H9 (cell line): Measurements from ENCODE around the gene PSMA2. TPM values are rescaled to one million over a fixed set of nuclear protein-coding genes. Genes with fewer than 3 reads are reported as not detected.

ENCODE experiments used
- DNase-seq: peaks from one replicate; pipeline ENCODE4 v3.0.0-alpha.2; 2017
- H2AFZ ChIP-seq: one replicate; pipeline ENCODE4 v1.6.1; 2013; ENCODE audit warnings: mild to moderate bottlenecking, low read length, control low read depth, moderate library complexity
- H2AK5ac ChIP-seq: 2 replicates; pipeline ENCODE4 v1.6.1; 2013; ENCODE audit warnings: low read length, control low read depth, mixed read lengths; ENCODE audit not compliant: insufficient read length
- H2BK120ac ChIP-seq: one replicate; pipeline ENCODE4 v1.6.1; 2013; ENCODE audit warnings: low read depth, mild to moderate bottlenecking, low read length, control low read depth, inconsistent platforms; ENCODE audit not compliant: poor library complexity, severe bottlenecking
- H2BK12ac ChIP-seq: 2 replicates; pipeline ENCODE4 v1.6.1; 2013; ENCODE audit warnings: low read length, control low read depth, mixed read lengths, low read depth; ENCODE audit not compliant: insufficient read length
- H2BK15ac ChIP-seq: 2 replicates; pipeline ENCODE4 v1.6.1; 2013; ENCODE audit warnings: low read depth, low read length, control low read depth
- H2BK20ac ChIP-seq: one replicate; pipeline ENCODE4 v1.6.1; 2013; ENCODE audit warnings: low read depth, mild to moderate bottlenecking, low read length, control low read depth, inconsistent platforms; ENCODE audit not compliant: poor library complexity, severe bottlenecking
- H2BK5ac ChIP-seq: 2 replicates; pipeline ENCODE4 v1.6.1; 2013; ENCODE audit warnings: low read length, control low read depth, mixed read lengths; ENCODE audit not compliant: insufficient read length
- H3K14ac ChIP-seq: 2 replicates; pipeline ENCODE4 v1.6.1; 2013; ENCODE audit warnings: low read length, control low read depth; ENCODE audit not compliant: insufficient read depth
- H3K18ac ChIP-seq: 2 replicates; pipeline ENCODE4 v1.6.1; 2013; ENCODE audit warnings: low read depth, mild to moderate bottlenecking, mixed read lengths, low read length, control low read depth; ENCODE audit not compliant: insufficient read length
- H3K23ac ChIP-seq: 2 replicates; pipeline ENCODE4 v1.6.1; 2013; ENCODE audit warnings: low read length, control low read depth, mixed read lengths, low read depth; ENCODE audit not compliant: insufficient read length
- H3K23me2 ChIP-seq: 2 replicates; pipeline ENCODE4 v1.6.1; 2013; ENCODE audit warnings: low read depth, mild to moderate bottlenecking, mixed read lengths, low read length, control low read depth; ENCODE audit not compliant: insufficient read length, poor library complexity, severe bottlenecking
- H3K27ac ChIP-seq: 2 replicates; pipeline ENCODE4 v1.5.1; 2013; ENCODE audit warnings: low read length, control low read depth, mixed read lengths, low read depth; ENCODE audit not compliant: insufficient read length
- H3K27me3 ChIP-seq: 2 replicates; pipeline ENCODE4 v1.6.1; 2013; ENCODE audit warnings: low read length, control low read depth, inconsistent platforms; ENCODE audit not compliant: insufficient read depth
- H3K4ac ChIP-seq: 2 replicates; pipeline ENCODE4 v1.6.1; 2013; ENCODE audit warnings: low read depth, mild to moderate bottlenecking, control low read depth, inconsistent platforms, low read length, moderate library complexity
- H3K4me1 ChIP-seq: 2 replicates; pipeline ENCODE4 v1.6.1; 2013; ENCODE audit warnings: low read length, control low read depth, inconsistent platforms; ENCODE audit not compliant: insufficient read depth
- H3K4me2 ChIP-seq: 2 replicates; pipeline ENCODE4 v1.6.1; 2013; ENCODE audit warnings: low read length, control low read depth, mixed read lengths; ENCODE audit not compliant: insufficient read length, insufficient read depth
- H3K56ac ChIP-seq: 2 replicates; pipeline ENCODE4 v1.6.1; 2013; ENCODE audit warnings: low read depth, mild to moderate bottlenecking, mixed read lengths, low read length, control low read depth; ENCODE audit not compliant: insufficient read length
- H3K79me1 ChIP-seq: 2 replicates; pipeline ENCODE4 v1.6.1; 2013; ENCODE audit warnings: low read depth, mild to moderate bottlenecking, moderate library complexity, low read length, control low read depth, inconsistent platforms; ENCODE audit not compliant: insufficient read depth, poor library complexity, severe bottlenecking
- H3K79me2 ChIP-seq: 2 replicates; pipeline ENCODE4 v1.6.1; 2013; ENCODE audit warnings: low read length, control low read depth, inconsistent platforms; ENCODE audit not compliant: insufficient read depth
- H3K9ac ChIP-seq: 2 replicates; pipeline ENCODE4 v1.6.1; 2013; ENCODE audit warnings: low read length, control low read depth, mixed read lengths; ENCODE audit not compliant: insufficient read length; ENCODE audit errors: extremely low read depth
- H3K9me3 ChIP-seq: one replicate; pipeline ENCODE4 v1.6.1; 2013; ENCODE audit warnings: low read depth, low read length, inconsistent platforms; ENCODE audit not compliant: control insufficient read depth
- H3T11ph ChIP-seq: one replicate; pipeline ENCODE4 v1.6.1; 2013; ENCODE audit warnings: mild to moderate bottlenecking, low read length, control low read depth, inconsistent platforms
- H4K20me1 ChIP-seq: one replicate; pipeline ENCODE4 v1.6.1; 2013; ENCODE audit not compliant: control insufficient read depth, insufficient read length, insufficient read depth
- H4K5ac ChIP-seq: 2 replicates; pipeline ENCODE4 v1.6.1; 2013; ENCODE audit warnings: low read depth, mild to moderate bottlenecking, mixed read lengths, low read length, control low read depth; ENCODE audit not compliant: insufficient read length
- H4K8ac ChIP-seq: replicated peaks from 2 replicates; pipeline ENCODE4 v1.6.1; 2013; ENCODE audit warnings: low read length, control low read depth, mixed read lengths, low read depth; ENCODE audit not compliant: insufficient read length
- H4K91ac ChIP-seq: 2 replicates; pipeline ENCODE4 v1.6.1; 2013; ENCODE audit warnings: low read depth, mild to moderate bottlenecking, moderate library complexity, mixed read lengths, low read length, control low read depth; ENCODE audit not compliant: insufficient read length
- H3K27ac Mint-ChIP-seq, 3 experiments: 2 replicates in 2 of 3; 3 replicates in 1 of 3; pipeline ENCODE4 v1.8.0; 2020 to 2021; ENCODE audit warnings: mixed read lengths in 3 of 3, mild to moderate bottlenecking in 1 of 3, moderate library complexity in 1 of 3
- H3K27me3 Mint-ChIP-seq: 2 replicates; pipeline ENCODE4 v1.8.0; 2021; ENCODE audit warnings: low read depth, mild to moderate bottlenecking, moderate library complexity, mixed read lengths
- H3K36me3 Mint-ChIP-seq, 3 experiments: 2 replicates in 2 of 3; 3 replicates in 1 of 3; pipeline ENCODE4 v1.8.0; 2020 to 2021; ENCODE audit warnings: low read depth in 3 of 3, mixed read lengths in 3 of 3; ENCODE audit not compliant: insufficient read depth in 1 of 3
- H3K4me1 Mint-ChIP-seq, 2 experiments: 2 replicates each; pipeline ENCODE4 v1.8.0; 2020; ENCODE audit warnings: mixed read lengths in 2 of 2
- H3K4me3 Mint-ChIP-seq, 2 experiments: 2 replicates in 1 of 2; 3 replicates in 1 of 2; pipeline ENCODE4 v1.8.0; 2020 to 2021; ENCODE audit warnings: mild to moderate bottlenecking in 2 of 2, mixed read lengths in 2 of 2, moderate library complexity in 1 of 2
- H3K9me3 Mint-ChIP-seq, 2 experiments: 2 replicates in 1 of 2; 3 replicates in 1 of 2; pipeline ENCODE4 v1.8.0; 2020; ENCODE audit warnings: mild to moderate bottlenecking in 2 of 2, mixed read lengths in 2 of 2, moderate library complexity in 1 of 2
- CTCF ChIP-seq: fragments of 200-600 bp; sonication (generic); conservative IDR thresholded peaks from 3 replicates; pipeline ENCODE4 v1.8.0; 2021; ENCODE audit warnings: antibody characterized with exemption, mild to moderate bottlenecking
- WGBS: extraction: QIAGEN DNeasy Blood & Tissue Kit; methylation state at CpG from one replicate; pipeline ENCODE4 v1.1.7; 2013; ENCODE audit warnings: missing lambda C conversion rate, low lambda C conversion rate, mixed read lengths; ENCODE audit not compliant: insufficient read length; ENCODE audit errors: extremely low coverage; 5-methylcytosine and 5-hydroxymethylcytosine counted together
- total RNA-seq: library from RNA; stranded (reverse); gene quantifications from 2 replicates; pipeline ENCODE4 v1.2.1, GENCODE V29; 2021

The PSMA2 gene
- total RNA-seq, 1 experiment from 2014 or later = 227 TPM

- Histone ChIP-seq H3K79me1 (no peaks in the 10 kb centered on the region), H2BK120ac (no peak overlapping the region), H3K56ac (no peak overlapping the region), H4K5ac (no peak overlapping the region), H2AK5ac (no peak overlapping the region), H2BK15ac (no peak overlapping the region), H2AFZ (no peak overlapping the region), H3K9me3 (no peaks in the 10 kb centered on the region), H3K4me2 (no peak overlapping the region), H3T11ph (no peak overlapping the region), H3K27ac (no peak overlapping the region), H3K23me2 (no peaks in the 10 kb centered on the region), H3K9ac (no peak overlapping the region), H2BK5ac (no peak overlapping the region), H2BK12ac (no peak overlapping the region), H4K91ac (no peak overlapping the region), H3K23ac (no peak overlapping the region), H3K79me2 (no peaks in the 10 kb centered on the region), H3K27me3 (no peaks in the 10 kb centered on the region), H4K20me1 (no peaks in the 10 kb centered on the region), H3K18ac (no peak overlapping the region), H3K4me1 (no peaks in the 10 kb centered on the region; the same call in 1 of the 2 replicates), H4K8ac (no peak overlapping the region), H3K14ac (no peak overlapping the region), H3K4ac (no peak overlapping the region), H2BK20ac (no peak overlapping the region)
- Mint-ChIP-seq H3K9me3 (no peaks in the 10 kb centered on the region), H3K27ac (no peak overlapping the region), H3K27me3 (no peaks in the 10 kb centered on the region; the same call in 1 of the 2 replicates), H3K4me3 (no peak overlapping the region), H3K36me3 (no peaks in the 10 kb centered on the region), H3K4me1 (no peaks in the 10 kb centered on the region)
- DNase-seq = no peak
- TF ChIP-seq CTCF = no peak
- no CpG with 5 or more reads among the region's 3 CpGs for WGBS
These were observed 44.4 kb upstream of the PSMA2 start for GRCh38 chr7:42976371-42976770.
